ENCODE data around the gene FGGY. TPM values are rescaled to one million over a fixed set of nuclear protein-coding genes. Genes with fewer than 3 reads are reported as not detected.

Gene FGGY
- total and polyA plus RNA-seq, 4 donors: 16.0 to 67.0 (median 43.4) TPM

DNA sequence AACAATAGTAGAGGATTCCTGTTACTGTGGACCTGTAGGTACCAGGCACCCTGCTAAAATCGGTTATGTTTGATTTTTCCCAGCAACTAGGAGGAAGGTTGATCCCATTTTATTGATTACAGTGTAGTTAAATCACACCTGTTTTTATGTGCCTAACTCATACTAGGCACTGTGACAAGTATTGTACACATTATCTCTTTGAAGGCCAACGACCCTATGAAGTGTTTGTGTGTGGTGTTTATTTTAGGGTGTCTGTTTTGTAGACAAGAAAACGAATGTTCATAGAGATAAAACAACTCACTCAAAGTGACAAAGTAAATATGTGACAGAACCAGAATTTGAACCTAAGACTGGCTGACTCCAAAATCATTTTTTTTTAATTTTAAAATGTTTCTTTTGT, 49.5 kb downstream of the FGGY start:
- TF ChIP-seq YY1 (IDR thresholded peaks at IDR 0.05) (peak; percentile 21), FOXA1 (IDR thresholded peaks at IDR 0.05) (peak; percentile 92), RXRA (IDR thresholded peaks at IDR 0.05) (peak; percentile 83 to 92), EGR1 (IDR thresholded peaks at IDR 0.05; ENCODE audit: low read depth in 2 of 2) (peak in 1 of 2 donors; percentile 44), NR2F2 (IDR thresholded peaks at IDR 0.05) (no peak), SP1 (IDR thresholded peaks at IDR 0.05) (peak; percentile 40), RAD21 (IDR thresholded peaks at IDR 0.05) (peak; percentile 55 to 59), HNF4A (conservative IDR thresholded peaks at IDR 0.05) (peak; percentile 57 to 77), FOXA2 (IDR thresholded peaks at IDR 0.05) (peak; percentile 96), TAF1 (conservative IDR thresholded peaks at IDR 0.05) (no peak), HNF4G (IDR thresholded peaks at IDR 0.05) (no peak), GABPA (IDR thresholded peaks at IDR 0.05 in 1 of 2, conservative IDR thresholded peaks at IDR 0.05 in 1 of 2) (no peak), JUND (IDR thresholded peaks at IDR 0.05) (no peak)
- TF ChIP-seq, protein P1, sequence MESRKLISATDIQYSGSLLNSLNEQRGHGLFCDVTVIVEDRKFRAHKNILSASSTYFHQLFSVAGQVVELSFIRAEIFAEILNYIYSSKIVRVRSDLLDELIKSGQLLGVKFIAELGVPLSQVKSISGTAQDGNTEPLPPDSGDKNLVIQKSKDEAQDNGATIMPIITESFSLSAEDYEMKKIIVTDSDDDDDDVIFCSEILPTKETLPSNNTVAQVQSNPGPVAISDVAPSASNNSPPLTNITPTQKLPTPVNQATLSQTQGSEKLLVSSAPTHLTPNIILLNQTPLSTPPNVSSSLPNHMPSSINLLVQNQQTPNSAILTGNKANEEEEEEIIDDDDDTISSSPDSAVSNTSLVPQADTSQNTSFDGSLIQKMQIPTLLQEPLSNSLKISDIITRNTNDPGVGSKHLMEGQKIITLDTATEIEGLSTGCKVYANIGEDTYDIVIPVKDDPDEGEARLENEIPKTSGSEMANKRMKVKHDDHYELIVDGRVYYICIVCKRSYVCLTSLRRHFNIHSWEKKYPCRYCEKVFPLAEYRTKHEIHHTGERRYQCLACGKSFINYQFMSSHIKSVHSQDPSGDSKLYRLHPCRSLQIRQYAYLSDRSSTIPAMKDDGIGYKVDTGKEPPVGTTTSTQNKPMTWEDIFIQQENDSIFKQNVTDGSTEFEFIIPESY (IDR thresholded peaks at IDR 0.05): peak; percentile 66
- TF ChIP-seq, protein P2, sequence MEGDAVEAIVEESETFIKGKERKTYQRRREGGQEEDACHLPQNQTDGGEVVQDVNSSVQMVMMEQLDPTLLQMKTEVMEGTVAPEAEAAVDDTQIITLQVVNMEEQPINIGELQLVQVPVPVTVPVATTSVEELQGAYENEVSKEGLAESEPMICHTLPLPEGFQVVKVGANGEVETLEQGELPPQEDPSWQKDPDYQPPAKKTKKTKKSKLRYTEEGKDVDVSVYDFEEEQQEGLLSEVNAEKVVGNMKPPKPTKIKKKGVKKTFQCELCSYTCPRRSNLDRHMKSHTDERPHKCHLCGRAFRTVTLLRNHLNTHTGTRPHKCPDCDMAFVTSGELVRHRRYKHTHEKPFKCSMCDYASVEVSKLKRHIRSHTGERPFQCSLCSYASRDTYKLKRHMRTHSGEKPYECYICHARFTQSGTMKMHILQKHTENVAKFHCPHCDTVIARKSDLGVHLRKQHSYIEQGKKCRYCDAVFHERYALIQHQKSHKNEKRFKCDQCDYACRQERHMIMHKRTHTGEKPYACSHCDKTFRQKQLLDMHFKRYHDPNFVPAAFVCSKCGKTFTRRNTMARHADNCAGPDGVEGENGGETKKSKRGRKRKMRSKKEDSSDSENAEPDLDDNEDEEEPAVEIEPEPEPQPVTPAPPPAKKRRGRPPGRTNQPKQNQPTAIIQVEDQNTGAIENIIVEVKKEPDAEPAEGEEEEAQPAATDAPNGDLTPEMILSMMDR (IDR thresholded peaks at IDR 0.05; ENCODE audit: low read depth, low read length, missing input control): no peak
- TF ChIP-seq, protein P3, sequence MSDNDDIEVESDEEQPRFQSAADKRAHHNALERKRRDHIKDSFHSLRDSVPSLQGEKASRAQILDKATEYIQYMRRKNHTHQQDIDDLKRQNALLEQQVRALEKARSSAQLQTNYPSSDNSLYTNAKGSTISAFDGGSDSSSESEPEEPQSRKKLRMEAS (IDR thresholded peaks at IDR 0.05): peak; percentile 75
- TF ChIP-seq, protein P4, sequence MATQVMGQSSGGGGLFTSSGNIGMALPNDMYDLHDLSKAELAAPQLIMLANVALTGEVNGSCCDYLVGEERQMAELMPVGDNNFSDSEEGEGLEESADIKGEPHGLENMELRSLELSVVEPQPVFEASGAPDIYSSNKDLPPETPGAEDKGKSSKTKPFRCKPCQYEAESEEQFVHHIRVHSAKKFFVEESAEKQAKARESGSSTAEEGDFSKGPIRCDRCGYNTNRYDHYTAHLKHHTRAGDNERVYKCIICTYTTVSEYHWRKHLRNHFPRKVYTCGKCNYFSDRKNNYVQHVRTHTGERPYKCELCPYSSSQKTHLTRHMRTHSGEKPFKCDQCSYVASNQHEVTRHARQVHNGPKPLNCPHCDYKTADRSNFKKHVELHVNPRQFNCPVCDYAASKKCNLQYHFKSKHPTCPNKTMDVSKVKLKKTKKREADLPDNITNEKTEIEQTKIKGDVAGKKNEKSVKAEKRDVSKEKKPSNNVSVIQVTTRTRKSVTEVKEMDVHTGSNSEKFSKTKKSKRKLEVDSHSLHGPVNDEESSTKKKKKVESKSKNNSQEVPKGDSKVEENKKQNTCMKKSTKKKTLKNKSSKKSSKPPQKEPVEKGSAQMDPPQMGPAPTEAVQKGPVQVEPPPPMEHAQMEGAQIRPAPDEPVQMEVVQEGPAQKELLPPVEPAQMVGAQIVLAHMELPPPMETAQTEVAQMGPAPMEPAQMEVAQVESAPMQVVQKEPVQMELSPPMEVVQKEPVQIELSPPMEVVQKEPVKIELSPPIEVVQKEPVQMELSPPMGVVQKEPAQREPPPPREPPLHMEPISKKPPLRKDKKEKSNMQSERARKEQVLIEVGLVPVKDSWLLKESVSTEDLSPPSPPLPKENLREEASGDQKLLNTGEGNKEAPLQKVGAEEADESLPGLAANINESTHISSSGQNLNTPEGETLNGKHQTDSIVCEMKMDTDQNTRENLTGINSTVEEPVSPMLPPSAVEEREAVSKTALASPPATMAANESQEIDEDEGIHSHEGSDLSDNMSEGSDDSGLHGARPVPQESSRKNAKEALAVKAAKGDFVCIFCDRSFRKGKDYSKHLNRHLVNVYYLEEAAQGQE (IDR thresholded peaks at IDR 0.05): peak; percentile 19
- TF ChIP-seq, protein P5, sequence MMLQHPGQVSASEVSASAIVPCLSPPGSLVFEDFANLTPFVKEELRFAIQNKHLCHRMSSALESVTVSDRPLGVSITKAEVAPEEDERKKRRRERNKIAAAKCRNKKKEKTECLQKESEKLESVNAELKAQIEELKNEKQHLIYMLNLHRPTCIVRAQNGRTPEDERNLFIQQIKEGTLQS (IDR thresholded peaks at IDR 0.05): no peak
- WGBS: 20% methylated on average over 3 of the region's 3 CpGs
- DNase-seq (ENCODE audit: low spot score): no peak
- H3K4me1 ChIP-seq (ENCODE audit: control insufficient read depth in 4 of 4, insufficient read depth in 4 of 4, low read length in 3 of 4): peaks cover 0 to 10% (median 6%) of the 10 kb centered on the region in 4 donors
- peaks cover 0 to 11% (median 1%) of the 10 kb centered on the region in 4 donors for H3K36me3 ChIP-seq (ENCODE audit: control insufficient read depth in 4 of 4, insufficient read depth in 3 of 4, low read depth in 1 of 4, low read length in 3 of 4)
- H3K9ac ChIP-seq (ENCODE audit: low read depth in 1 of 2, low read length in 2 of 2): no peak overlapping the region
- H3K9me3 ChIP-seq (ENCODE audit: control insufficient read depth in 4 of 4, low read length in 3 of 4): no peaks in the 10 kb centered on the region
- no peak overlapping the region for H3K4me3 ChIP-seq (ENCODE audit: low read depth in 1 of 3, low read length in 3 of 3)
- no peaks in the 10 kb centered on the region for H3K27me3 ChIP-seq (ENCODE audit: control insufficient read depth in 4 of 4, insufficient read depth in 4 of 4, low read length in 3 of 4)
- peak overlapping the region; percentile 9 to 48 for H3K27ac ChIP-seq (ENCODE audit: low read depth in 1 of 2, low read length in 2 of 2)

All from liver (tissue), 9 donors.